GM23338 (cell line): ENCODE measurements around the gene MTX2. TPM values are rescaled to one million over a fixed set of nuclear protein-coding genes. Genes with fewer than 3 reads are reported as not detected.

Experiments used
- ATAC-seq: fragments of 200-7000 bp; cut with Tn5 transposase; 3 replicates; pipeline ENCODE4 v1.9.1; 2020
- DNase-seq: peaks from one replicate; pipeline ENCODE4 v3.0.0-alpha.2; 2015; ENCODE audit warnings: low spot score
- H2AFZ ChIP-seq: fragments of 200-600 bp; sonication (generic); 2 replicates; pipeline ENCODE4 v1.8.0; 2016; ENCODE audit warnings: antibody characterized with exemption, mild to moderate bottlenecking, moderate library complexity
- H3F3A ChIP-seq: fragments of 200-600 bp; sonication (generic); replicated peaks from 2 replicates; pipeline ENCODE4 v1.8.0; 2017; ENCODE audit warnings: antibody characterized with exemption, mixed run types, low read depth
- H3K27ac ChIP-seq: fragments of 200-600 bp; sonication (generic); 2 replicates; pipeline ENCODE4 v1.6.1; 2016; ENCODE audit warnings: low read depth
- H3K27me3 ChIP-seq: fragments of 200-600 bp; sonication (generic); 2 replicates; pipeline ENCODE4 v1.8.0; 2016; ENCODE audit warnings: mild to moderate bottlenecking, mixed run types, moderate library complexity; ENCODE audit not compliant: insufficient read depth
- H3K36me3 ChIP-seq: fragments of 200-600 bp; sonication (generic); 2 replicates; pipeline ENCODE4 v1.8.0; 2016; ENCODE audit warnings: mild to moderate bottlenecking; ENCODE audit not compliant: insufficient read depth
- H3K4me1 ChIP-seq: fragments of 200-600 bp; sonication (generic); 2 replicates; pipeline ENCODE4 v1.8.0; 2016; ENCODE audit warnings: mild to moderate bottlenecking, moderate library complexity; ENCODE audit not compliant: insufficient read depth
- H3K4me2 ChIP-seq: fragments of 200-600 bp; sonication (generic); 2 replicates; pipeline ENCODE4 v1.7.1; 2017; ENCODE audit warnings: mixed run types
- H3K4me3 ChIP-seq: fragments of 200-600 bp; sonication (generic); 2 replicates; pipeline ENCODE4 v1.6.1; 2016; ENCODE audit warnings: mixed run types
- H3K79me2 ChIP-seq: fragments of 200-600 bp; sonication (generic); replicated peaks from 2 replicates; pipeline ENCODE4 v1.8.0; 2017; ENCODE audit warnings: mild to moderate bottlenecking; ENCODE audit not compliant: insufficient read depth
- H3K9me2 ChIP-seq: fragments of 200-600 bp; sonication (generic); 2 replicates; pipeline ENCODE4 v1.8.0; 2017; ENCODE audit not compliant: insufficient read depth
- H4K20me1 ChIP-seq: fragments of 200-600 bp; sonication (generic); replicated peaks from 2 replicates; pipeline ENCODE4 v1.8.0; 2017; ENCODE audit warnings: mild to moderate bottlenecking; ENCODE audit not compliant: insufficient read depth
- H3K27ac Mint-ChIP-seq: 2 replicates; pipeline ENCODE4 v1.8.0; 2020; ENCODE audit warnings: inconsistent platforms, mild to moderate bottlenecking, moderate library complexity, mixed read lengths
- H3K27me3 Mint-ChIP-seq: 3 replicates; pipeline ENCODE4 v1.8.0; 2022; ENCODE audit warnings: low read depth, mild to moderate bottlenecking, moderate library complexity, mixed read lengths, inconsistent platforms; ENCODE audit not compliant: insufficient read depth, poor library complexity
- H3K36me3 Mint-ChIP-seq: 3 replicates; pipeline ENCODE4 v1.8.0; 2021; ENCODE audit warnings: low read depth, mild to moderate bottlenecking, inconsistent platforms, moderate library complexity, mixed read lengths
- H3K4me1 Mint-ChIP-seq: 3 replicates; pipeline ENCODE4 v1.8.0; 2020; ENCODE audit warnings: mild to moderate bottlenecking, inconsistent platforms, mixed read lengths
- H3K4me3 Mint-ChIP-seq: 3 replicates; pipeline ENCODE4 v1.8.0; 2021; ENCODE audit warnings: moderate library complexity, mild to moderate bottlenecking, inconsistent platforms, mixed read lengths
- H3K9me3 Mint-ChIP-seq: 3 replicates; pipeline ENCODE4 v1.8.0; 2020; ENCODE audit warnings: moderate library complexity, mild to moderate bottlenecking, inconsistent platforms, mixed read lengths
- CREB1 ChIP-seq: fragments of 250-450 bp; sonication (Bioruptor Pico); IDR thresholded peaks from 2 replicates; pipeline ENCODE4 v1.5.0; 2020; ENCODE audit warnings: low read depth, mild to moderate bottlenecking, moderate library complexity
- ETS1 ChIP-seq: IDR thresholded peaks from 2 replicates; pipeline ENCODE4 v1.6.1; 2016; ENCODE audit warnings: antibody characterized with exemption
- EZH2 ChIP-seq: fragments of 200-600 bp; sonication (generic); IDR thresholded peaks from one replicate; pipeline ENCODE4 v1.8.0; 2017; ENCODE audit warnings: antibody characterized with exemption, mild to moderate bottlenecking, low read depth; ENCODE audit not compliant: unreplicated experiment
- EZH2phosphoT487 ChIP-seq: fragments of 200-600 bp; sonication (generic); IDR thresholded peaks from one replicate; pipeline ENCODE4 v1.8.1; 2018; ENCODE audit warnings: antibody characterized with exemption; ENCODE audit not compliant: unreplicated experiment
- JUNB ChIP-seq: IDR thresholded peaks from one replicate; pipeline ENCODE4 v1.6.1; 2016; ENCODE audit warnings: antibody characterized with exemption; ENCODE audit not compliant: unreplicated experiment
- NANOG ChIP-seq: IDR thresholded peaks from 2 replicates; pipeline ENCODE4 v1.6.1; 2016; ENCODE audit warnings: antibody characterized with exemption, borderline replicate concordance
- POLR2AphosphoS5 ChIP-seq: IDR thresholded peaks from 2 replicates; pipeline ENCODE4 v1.6.1; 2016; ENCODE audit warnings: antibody characterized with exemption, low read depth
- STAT1 ChIP-seq: IDR thresholded peaks from one replicate; pipeline ENCODE4 v1.6.1; 2016; ENCODE audit warnings: antibody characterized with exemption; ENCODE audit not compliant: unreplicated experiment
- ZNF114 ChIP-seq: fragments of 250-450 bp; sonication (Bioruptor Pico); IDR thresholded peaks from 2 replicates; pipeline ENCODE4 v1.5.0; 2020; ENCODE audit warnings: mild to moderate bottlenecking, moderate library complexity
- ZNF331 ChIP-seq: fragments of 250-450 bp; sonication (Bioruptor Pico); IDR thresholded peaks from 2 replicates; pipeline ENCODE4 v1.5.0; 2020; ENCODE audit warnings: low read depth, mild to moderate bottlenecking, moderate library complexity
- polyA plus RNA-seq: library from polyadenylated mRNA; unstranded; fragments of >200 nt; fragmentation: Nextera tagmentation; extraction: Ambion mirVana; gene quantifications from 2 replicates; pipeline ENCODE4 v1.2.1, GENCODE V29; 2016
- total RNA-seq: library from RNA; depleted of rRNA; stranded (reverse); fragments of >200 nt; shearing (Covaris generic); gene quantifications from 2 replicates; pipeline ENCODE4 v1.2.3, GENCODE V29; 2014
- TF ChIP-seq, protein P1 (sequence below): fragments of 250-450 bp; sonication (Bioruptor Pico); IDR thresholded peaks from 2 replicates; pipeline ENCODE4 v1.5.0; 2020; ENCODE audit warnings: mild to moderate bottlenecking, moderate library complexity
- TF ChIP-seq, protein P2 (sequence below), 2 experiments: fragments of 200-600 bp in 1 of 2; sonication (generic) in 1 of 2; conservative IDR thresholded peaks; 2 replicates each; pipeline versions ENCODE4 v1.5.1 to v1.6.1; 2016 to 2017; ENCODE audit warnings: antibody characterized with exemption in 2 of 2, low read depth in 2 of 2, mild to moderate bottlenecking in 2 of 2, moderate library complexity in 1 of 2
- TF ChIP-seq, protein P3 (sequence below): IDR thresholded peaks from one replicate; pipeline ENCODE4 v1.6.1; 2018; ENCODE audit warnings: antibody characterized with exemption; ENCODE audit not compliant: unreplicated experiment

Gene MTX2
- total and polyA plus RNA-seq, 2 experiments from 2014 or later = 37.5 to 81.7 TPM

DNA sequence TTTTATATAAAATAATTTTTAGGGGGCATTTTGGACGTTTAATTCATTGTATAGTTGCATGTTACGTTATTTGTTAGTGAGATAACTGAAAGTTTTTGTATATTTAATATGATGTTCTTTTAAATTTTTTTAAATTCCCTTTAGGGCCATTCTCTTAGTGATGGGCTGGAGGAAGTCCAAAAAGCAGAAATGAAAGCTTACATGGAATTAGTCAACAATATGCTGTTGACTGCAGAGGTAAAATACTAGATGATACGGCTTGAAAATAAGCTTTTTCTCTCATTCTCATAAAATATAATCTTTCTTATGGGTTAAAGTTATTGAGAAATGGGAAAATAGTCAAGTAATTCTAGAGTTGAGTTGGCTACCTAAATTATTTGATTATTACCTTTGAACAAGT, 58.9 kb downstream of the MTX2 start:
- TF ChIP-seq, protein P1, sequence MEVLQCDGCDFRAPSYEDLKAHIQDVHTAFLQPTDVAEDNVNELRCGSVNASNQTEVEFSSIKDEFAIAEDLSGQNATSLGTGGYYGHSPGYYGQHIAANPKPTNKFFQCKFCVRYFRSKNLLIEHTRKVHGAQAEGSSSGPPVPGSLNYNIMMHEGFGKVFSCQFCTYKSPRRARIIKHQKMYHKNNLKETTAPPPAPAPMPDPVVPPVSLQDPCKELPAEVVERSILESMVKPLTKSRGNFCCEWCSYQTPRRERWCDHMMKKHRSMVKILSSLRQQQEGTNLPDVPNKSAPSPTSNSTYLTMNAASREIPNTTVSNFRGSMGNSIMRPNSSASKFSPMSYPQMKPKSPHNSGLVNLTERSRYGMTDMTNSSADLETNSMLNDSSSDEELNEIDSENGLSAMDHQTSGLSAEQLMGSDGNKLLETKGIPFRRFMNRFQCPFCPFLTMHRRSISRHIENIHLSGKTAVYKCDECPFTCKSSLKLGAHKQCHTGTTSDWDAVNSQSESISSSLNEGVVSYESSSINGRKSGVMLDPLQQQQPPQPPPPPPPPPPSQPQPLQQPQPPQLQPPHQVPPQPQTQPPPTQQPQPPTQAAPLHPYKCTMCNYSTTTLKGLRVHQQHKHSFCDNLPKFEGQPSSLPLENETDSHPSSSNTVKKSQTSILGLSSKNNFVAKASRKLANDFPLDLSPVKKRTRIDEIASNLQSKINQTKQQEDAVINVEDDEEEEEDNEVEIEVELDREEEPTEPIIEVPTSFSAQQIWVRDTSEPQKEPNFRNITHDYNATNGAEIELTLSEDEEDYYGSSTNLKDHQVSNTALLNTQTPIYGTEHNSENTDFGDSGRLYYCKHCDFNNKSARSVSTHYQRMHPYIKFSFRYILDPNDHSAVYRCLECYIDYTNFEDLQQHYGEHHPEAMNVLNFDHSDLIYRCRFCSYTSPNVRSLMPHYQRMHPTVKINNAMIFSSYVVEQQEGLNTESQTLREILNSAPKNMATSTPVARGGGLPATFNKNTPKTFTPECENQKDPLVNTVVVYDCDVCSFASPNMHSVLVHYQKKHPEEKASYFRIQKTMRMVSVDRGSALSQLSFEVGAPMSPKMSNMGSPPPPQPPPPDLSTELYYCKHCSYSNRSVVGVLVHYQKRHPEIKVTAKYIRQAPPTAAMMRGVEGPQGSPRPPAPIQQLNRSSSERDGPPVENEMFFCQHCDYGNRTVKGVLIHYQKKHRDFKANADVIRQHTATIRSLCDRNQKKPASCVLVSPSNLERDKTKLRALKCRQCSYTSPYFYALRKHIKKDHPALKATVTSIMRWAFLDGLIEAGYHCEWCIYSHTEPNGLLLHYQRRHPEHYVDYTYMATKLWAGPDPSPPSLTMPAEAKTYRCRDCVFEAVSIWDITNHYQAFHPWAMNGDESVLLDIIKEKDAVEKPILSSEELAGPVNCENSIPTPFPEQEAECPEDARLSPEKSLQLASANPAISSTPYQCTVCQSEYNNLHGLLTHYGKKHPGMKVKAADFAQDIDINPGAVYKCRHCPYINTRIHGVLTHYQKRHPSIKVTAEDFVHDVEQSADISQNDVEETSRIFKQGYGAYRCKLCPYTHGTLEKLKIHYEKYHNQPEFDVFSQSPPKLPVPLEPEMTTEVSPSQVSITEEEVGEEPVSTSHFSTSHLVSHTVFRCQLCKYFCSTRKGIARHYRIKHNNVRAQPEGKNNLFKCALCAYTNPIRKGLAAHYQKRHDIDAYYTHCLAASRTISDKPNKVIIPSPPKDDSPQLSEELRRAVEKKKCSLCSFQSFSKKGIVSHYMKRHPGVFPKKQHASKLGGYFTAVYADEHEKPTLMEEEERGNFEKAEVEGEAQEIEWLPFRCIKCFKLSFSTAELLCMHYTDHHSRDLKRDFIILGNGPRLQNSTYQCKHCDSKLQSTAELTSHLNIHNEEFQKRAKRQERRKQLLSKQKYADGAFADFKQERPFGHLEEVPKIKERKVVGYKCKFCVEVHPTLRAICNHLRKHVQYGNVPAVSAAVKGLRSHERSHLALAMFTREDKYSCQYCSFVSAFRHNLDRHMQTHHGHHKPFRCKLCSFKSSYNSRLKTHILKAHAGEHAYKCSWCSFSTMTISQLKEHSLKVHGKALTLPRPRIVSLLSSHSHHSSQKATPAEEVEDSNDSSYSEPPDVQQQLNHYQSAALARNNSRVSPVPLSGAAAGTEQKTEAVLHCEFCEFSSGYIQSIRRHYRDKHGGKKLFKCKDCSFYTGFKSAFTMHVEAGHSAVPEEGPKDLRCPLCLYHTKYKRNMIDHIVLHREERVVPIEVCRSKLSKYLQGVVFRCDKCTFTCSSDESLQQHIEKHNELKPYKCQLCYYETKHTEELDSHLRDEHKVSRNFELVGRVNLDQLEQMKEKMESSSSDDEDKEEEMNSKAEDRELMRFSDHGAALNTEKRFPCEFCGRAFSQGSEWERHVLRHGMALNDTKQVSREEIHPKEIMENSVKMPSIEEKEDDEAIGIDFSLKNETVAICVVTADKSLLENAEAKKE (CRISPR knock-in tag) = no peak
- TF ChIP-seq EZH2 = no peak
- TF ChIP-seq, protein P2, sequence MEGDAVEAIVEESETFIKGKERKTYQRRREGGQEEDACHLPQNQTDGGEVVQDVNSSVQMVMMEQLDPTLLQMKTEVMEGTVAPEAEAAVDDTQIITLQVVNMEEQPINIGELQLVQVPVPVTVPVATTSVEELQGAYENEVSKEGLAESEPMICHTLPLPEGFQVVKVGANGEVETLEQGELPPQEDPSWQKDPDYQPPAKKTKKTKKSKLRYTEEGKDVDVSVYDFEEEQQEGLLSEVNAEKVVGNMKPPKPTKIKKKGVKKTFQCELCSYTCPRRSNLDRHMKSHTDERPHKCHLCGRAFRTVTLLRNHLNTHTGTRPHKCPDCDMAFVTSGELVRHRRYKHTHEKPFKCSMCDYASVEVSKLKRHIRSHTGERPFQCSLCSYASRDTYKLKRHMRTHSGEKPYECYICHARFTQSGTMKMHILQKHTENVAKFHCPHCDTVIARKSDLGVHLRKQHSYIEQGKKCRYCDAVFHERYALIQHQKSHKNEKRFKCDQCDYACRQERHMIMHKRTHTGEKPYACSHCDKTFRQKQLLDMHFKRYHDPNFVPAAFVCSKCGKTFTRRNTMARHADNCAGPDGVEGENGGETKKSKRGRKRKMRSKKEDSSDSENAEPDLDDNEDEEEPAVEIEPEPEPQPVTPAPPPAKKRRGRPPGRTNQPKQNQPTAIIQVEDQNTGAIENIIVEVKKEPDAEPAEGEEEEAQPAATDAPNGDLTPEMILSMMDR (conservative IDR thresholded peaks at IDR 0.05; ENCODE audit: low read depth in 2 of 2) = no peak
- TF ChIP-seq, protein P3, sequence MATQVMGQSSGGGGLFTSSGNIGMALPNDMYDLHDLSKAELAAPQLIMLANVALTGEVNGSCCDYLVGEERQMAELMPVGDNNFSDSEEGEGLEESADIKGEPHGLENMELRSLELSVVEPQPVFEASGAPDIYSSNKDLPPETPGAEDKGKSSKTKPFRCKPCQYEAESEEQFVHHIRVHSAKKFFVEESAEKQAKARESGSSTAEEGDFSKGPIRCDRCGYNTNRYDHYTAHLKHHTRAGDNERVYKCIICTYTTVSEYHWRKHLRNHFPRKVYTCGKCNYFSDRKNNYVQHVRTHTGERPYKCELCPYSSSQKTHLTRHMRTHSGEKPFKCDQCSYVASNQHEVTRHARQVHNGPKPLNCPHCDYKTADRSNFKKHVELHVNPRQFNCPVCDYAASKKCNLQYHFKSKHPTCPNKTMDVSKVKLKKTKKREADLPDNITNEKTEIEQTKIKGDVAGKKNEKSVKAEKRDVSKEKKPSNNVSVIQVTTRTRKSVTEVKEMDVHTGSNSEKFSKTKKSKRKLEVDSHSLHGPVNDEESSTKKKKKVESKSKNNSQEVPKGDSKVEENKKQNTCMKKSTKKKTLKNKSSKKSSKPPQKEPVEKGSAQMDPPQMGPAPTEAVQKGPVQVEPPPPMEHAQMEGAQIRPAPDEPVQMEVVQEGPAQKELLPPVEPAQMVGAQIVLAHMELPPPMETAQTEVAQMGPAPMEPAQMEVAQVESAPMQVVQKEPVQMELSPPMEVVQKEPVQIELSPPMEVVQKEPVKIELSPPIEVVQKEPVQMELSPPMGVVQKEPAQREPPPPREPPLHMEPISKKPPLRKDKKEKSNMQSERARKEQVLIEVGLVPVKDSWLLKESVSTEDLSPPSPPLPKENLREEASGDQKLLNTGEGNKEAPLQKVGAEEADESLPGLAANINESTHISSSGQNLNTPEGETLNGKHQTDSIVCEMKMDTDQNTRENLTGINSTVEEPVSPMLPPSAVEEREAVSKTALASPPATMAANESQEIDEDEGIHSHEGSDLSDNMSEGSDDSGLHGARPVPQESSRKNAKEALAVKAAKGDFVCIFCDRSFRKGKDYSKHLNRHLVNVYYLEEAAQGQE = no peak
- no peak for TF ChIP-seq JUNB
- no peak for TF ChIP-seq POLR2AphosphoS5
- TF ChIP-seq ZNF331 (CRISPR knock-in tag) = no peak
- no peak for TF ChIP-seq STAT1
- TF ChIP-seq EZH2phosphoT487 = no peak
- no peak for TF ChIP-seq NANOG
- TF ChIP-seq CREB1 (CRISPR knock-in tag) = no peak
- TF ChIP-seq ETS1 = no peak
- no peak for TF ChIP-seq ZNF114 (CRISPR knock-in tag)
- Histone ChIP-seq H3K27ac (no peak overlapping the region), H3K9me2 (no peaks in the 10 kb centered on the region), H3K27me3 (no peaks in the 10 kb centered on the region), H3K36me3 (no peaks in the 10 kb centered on the region), H3K79me2 (no peaks in the 10 kb centered on the region), H4K20me1 (no peaks in the 10 kb centered on the region), H3K4me2 (no peak overlapping the region), H3K4me1 (peaks cover 47% of the 10 kb centered on the region), H2AFZ (no peak overlapping the region), H3F3A (no peaks in the 10 kb centered on the region), H3K4me3 (no peak overlapping the region)
- DNase-seq (no peak), ATAC-seq (no peak)
- Mint-ChIP-seq H3K36me3 (peaks cover 6% of the 10 kb centered on the region; the same call in 1 of the 3 replicates), H3K27ac (no peak overlapping the region), H3K9me3 (no peaks in the 10 kb centered on the region), H3K4me1 (peaks cover 58% of the 10 kb centered on the region), H3K4me3 (no peak overlapping the region), H3K27me3 (no peaks in the 10 kb centered on the region)
